Testis (tissue), 3 donors: ENCODE data around the gene TBC1D2. TPM values are rescaled to one million over a fixed set of nuclear protein-coding genes. Genes with fewer than 3 reads are reported as not detected.
"Not testable (repeated sequence)": the region's sequence is repeated elsewhere in the genome, so short reads cannot be mapped to it uniquely, and the experiment has no call there.

Source experiments
- DNase-seq: peaks from one replicate; pipeline ENCODE4 v3.0.0-alpha.2; 2019
- H3K27ac ChIP-seq, 2 donors: fragments of 200-600 bp; sonication (generic); one replicate each; pipeline ENCODE4 v1.5.1; 2019
- H3K27me3 ChIP-seq: fragments of 200-600 bp; sonication (generic); one replicate; pipeline ENCODE4 v1.5.1; 2019
- H3K36me3 ChIP-seq: fragments of 200-600 bp; sonication (generic); one replicate; pipeline ENCODE4 v1.5.1; 2017; ENCODE audit warnings: low read depth; ENCODE audit errors: missing control alignments
- H3K4me1 ChIP-seq: fragments of 200-600 bp; sonication (generic); one replicate; pipeline ENCODE4 v1.5.1; 2019
- H3K4me3 ChIP-seq, 2 donors: fragments of 200-600 bp; sonication (generic); one replicate each; pipeline ENCODE4 v1.5.1; 2017 to 2019
- H3K9me3 ChIP-seq: fragments of 200-600 bp; sonication (generic); one replicate; pipeline ENCODE4 v1.5.1; 2017
- POLR2A ChIP-seq: fragments of 450-650 bp; IDR thresholded peaks from one replicate; pipeline ENCODE4 v1.6.1; 2017; ENCODE audit warnings: antibody characterized with exemption, mild to moderate bottlenecking, moderate library complexity
- WGBS, 2 donors: methylation state at CpG; one replicate each; pipeline ENCODE4 v1.1.5; 2018; 5-methylcytosine and 5-hydroxymethylcytosine counted together
- intact Hi-C: fragments of 100-400 bp; cut with DNase I; formaldehyde crosslinking; loops from one replicate; pipeline ENCODE4 v1.15.1; 2023; ENCODE audit warnings: low total_unique reads
- polyA plus RNA-seq: library from polyadenylated mRNA; stranded (reverse); fragments of 350-450 nt; fragmentation: Illumina TruSeq; extraction: RNeasy Lipid Tissue Mini Kit (QIAGEN cat#74804); gene quantifications from one replicate; pipeline ENCODE4 v1.2.3, GENCODE V29; 2014; ENCODE audit warnings: low read depth, low replicate concordance; ENCODE audit not compliant: insufficient read depth
- total RNA-seq, 2 donors: library from RNA; depleted of rRNA; stranded (reverse); fragments of >200 nt; gene quantifications; one replicate each; pipeline ENCODE4 v1.2.3, GENCODE V29; 2016
- TF ChIP-seq, protein P1 (sequence below), 3 experiments: fragments of 450-650 bp in 2 of 3; fragments of 200-600 bp in 1 of 3; sonication (generic) in 1 of 3; IDR thresholded peaks; one replicate each; pipeline ENCODE4 v1.5.1; 2016 to 2019; ENCODE audit warnings: antibody characterized with exemption in 3 of 3, mild to moderate bottlenecking in 2 of 3, moderate library complexity in 1 of 3

The TBC1D2 gene
- total and polyA plus RNA-seq, 3 donors from 2014 or later, result 5.1 to 9.2 (median 8.5) TPM

DNA sequence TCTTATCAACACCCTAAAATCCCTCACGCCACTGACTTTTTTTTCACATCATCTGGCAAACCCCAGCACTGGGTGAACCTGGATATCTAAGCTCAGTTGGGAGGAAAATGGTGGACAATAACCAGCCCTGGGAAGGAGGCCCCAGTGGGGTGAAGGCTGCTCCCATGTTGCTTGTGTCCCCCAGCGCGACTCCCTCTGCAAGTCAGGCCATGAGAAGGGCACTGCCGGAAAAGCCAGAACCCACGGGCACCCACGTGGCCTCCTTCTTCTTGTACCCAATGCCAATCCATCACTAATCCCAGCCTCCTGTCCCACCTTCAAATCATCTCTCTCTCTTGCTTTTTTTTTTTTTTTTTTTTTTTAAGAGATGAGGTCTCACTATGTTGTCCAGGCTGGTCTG, 74.5 kb downstream of the TBC1D2 start:
- 84 to 87% methylated on average over 6 of the region's 6 CpGs for WGBS, 2 donors
- H3K27ac ChIP-seq, result no peak overlapping the region
- H3K9me3 ChIP-seq, result no peaks in the 10 kb centered on the region
- no peak overlapping the region for H3K4me3 ChIP-seq
- no peaks in the 10 kb centered on the region for H3K36me3 ChIP-seq
- intact Hi-C loops, result no loop called here
- H3K4me1 ChIP-seq, result peaks cover 29% of the 10 kb centered on the region
- no peak for TF ChIP-seq POLR2A
- TF ChIP-seq, protein P1, sequence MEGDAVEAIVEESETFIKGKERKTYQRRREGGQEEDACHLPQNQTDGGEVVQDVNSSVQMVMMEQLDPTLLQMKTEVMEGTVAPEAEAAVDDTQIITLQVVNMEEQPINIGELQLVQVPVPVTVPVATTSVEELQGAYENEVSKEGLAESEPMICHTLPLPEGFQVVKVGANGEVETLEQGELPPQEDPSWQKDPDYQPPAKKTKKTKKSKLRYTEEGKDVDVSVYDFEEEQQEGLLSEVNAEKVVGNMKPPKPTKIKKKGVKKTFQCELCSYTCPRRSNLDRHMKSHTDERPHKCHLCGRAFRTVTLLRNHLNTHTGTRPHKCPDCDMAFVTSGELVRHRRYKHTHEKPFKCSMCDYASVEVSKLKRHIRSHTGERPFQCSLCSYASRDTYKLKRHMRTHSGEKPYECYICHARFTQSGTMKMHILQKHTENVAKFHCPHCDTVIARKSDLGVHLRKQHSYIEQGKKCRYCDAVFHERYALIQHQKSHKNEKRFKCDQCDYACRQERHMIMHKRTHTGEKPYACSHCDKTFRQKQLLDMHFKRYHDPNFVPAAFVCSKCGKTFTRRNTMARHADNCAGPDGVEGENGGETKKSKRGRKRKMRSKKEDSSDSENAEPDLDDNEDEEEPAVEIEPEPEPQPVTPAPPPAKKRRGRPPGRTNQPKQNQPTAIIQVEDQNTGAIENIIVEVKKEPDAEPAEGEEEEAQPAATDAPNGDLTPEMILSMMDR (IDR thresholded peaks at IDR 0.05), result no peak
- no peak for DNase-seq
- no peaks in the 10 kb centered on the region for H3K27me3 ChIP-seq

DNA sequence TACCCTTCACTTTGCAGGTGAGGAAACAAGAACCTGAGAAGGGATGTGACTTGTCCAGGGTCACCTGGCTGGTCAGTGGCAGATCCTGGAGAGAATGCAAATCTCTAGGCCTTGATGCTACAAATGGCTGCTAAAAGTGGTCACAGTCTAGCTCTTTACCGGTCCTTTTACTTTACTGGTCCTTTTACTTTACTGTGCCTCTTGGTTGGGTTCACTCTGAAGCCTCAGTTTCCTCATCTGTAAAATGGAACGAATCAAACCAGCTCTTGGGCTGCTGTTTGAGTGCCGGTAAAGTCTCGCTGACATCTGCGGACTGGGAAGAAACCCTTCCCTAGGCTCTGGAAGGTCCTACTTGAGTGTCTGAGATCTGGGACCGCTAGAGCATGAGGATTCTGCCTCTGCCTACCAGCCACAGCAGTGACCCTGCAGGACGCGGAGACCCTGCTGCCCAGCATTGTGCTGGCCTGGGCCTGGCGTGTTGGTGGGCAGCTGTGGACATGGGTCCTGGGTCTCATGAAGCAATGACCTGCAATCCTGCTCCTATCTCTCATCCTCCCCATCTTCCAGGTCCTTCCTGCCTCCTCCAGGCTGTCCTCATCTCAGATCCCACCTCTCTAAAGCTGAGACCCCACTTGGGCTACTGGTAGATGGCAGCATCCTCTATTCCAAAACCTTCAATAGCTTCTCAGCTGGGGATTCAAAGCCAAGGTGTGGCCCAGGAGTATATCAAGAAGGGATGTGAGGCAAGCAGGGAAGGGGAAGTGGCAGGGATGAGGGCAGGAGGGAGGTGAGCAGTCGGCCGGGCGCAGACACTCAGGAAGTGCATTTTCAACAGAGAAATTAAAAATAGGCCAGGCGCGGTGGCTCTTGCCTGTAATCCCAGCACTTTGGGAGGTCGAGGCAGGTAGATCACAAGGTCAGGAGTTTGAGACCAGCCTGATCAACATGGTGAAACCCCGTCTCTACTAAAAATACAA, 76.3 kb downstream of the TBC1D2 start:
- no peak overlapping the region for H3K27ac ChIP-seq
- no peak overlapping the region for H3K4me3 ChIP-seq
- WGBS, 2 donors, result 87 to 89% methylated on average over 14 to 16 of the region's 16 CpGs
- H3K36me3 ChIP-seq, result no peaks in the 10 kb centered on the region
- peaks cover 33% of the 10 kb centered on the region for H3K4me1 ChIP-seq
- intact Hi-C loops, result no loop called here
- no peaks in the 10 kb centered on the region for H3K9me3 ChIP-seq
- DNase-seq, result no peak
- no peak for TF ChIP-seq POLR2A
- H3K27me3 ChIP-seq, result no peaks in the 10 kb centered on the region

DNA sequence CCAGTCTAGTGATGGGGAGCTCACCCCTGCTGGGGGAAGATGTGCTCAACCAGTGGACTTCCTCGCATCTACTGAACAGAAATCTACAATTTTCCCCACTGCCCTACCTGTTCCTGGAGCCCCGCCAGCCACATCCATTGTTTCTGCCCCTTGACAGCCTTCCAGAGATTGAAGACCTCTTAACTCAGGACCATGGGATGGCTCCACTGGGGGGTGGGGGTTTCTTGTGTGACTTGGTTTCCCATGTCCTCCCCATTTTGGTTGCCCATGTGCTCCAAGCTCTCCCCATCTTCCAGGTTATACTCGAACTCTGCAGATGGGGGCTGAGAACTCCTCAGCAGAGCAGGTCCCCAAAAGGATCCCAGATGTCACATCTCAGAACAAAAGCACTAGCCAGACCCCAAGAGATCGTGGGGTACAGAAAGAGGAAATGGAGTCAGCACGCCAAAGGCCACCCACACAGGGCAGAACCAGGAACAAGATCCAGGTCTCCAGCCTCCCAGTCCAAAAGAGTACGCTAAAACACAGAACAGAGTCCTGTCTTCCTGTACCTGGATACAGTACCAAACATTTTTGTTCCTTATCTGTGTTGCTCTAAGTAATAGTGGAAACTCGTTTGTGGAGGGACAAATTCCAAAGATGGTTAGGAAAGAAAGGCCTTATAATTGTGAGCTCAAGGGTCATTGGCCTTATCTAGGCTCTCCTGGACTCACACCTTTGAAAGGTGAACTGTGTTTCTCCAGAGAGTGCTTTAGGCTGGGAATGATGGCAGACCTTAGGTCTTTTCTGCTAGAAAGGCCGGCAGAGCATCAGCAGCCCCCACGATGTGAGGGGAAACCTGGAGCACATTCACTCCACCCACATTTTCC, 78.8 kb downstream of the TBC1D2 start:
- intact Hi-C loops, result no loop called here
- TF ChIP-seq, protein P1 (IDR thresholded peaks at IDR 0.05), result no peak
- TF ChIP-seq POLR2A, result no peak
- peaks cover 30% of the 10 kb centered on the region for H3K4me1 ChIP-seq

GRCh38 chr9:98175762-98176161, 79.7 kb downstream of the TBC1D2 start:
- intact Hi-C loops, result no loop called here
- peaks cover 35% of the 10 kb centered on the region for H3K4me1 ChIP-seq
- no peak overlapping the region for H3K4me3 ChIP-seq
- H3K9me3 ChIP-seq, result no peaks in the 10 kb centered on the region
- 72 to 79% methylated on average over 3 of the region's 3 CpGs for WGBS, 2 donors
- DNase-seq, result no peak
- H3K36me3 ChIP-seq, result no peaks in the 10 kb centered on the region
- TF ChIP-seq, protein P1 (IDR thresholded peaks at IDR 0.05), result no peak
- no peak for TF ChIP-seq POLR2A
- no peaks in the 10 kb centered on the region for H3K27me3 ChIP-seq
- no peak overlapping the region for H3K27ac ChIP-seq

More for the DNA sequence above, 78.8 kb downstream of the TBC1D2 start:
- DNase-seq, result no peak
- Histone ChIP-seq H3K9me3 (no peaks in the 10 kb centered on the region), H3K27ac (no peak overlapping the region), H3K4me3 (no peak overlapping the region), H3K27me3 (no peaks in the 10 kb centered on the region), H3K36me3 (no peaks in the 10 kb centered on the region)
- WGBS, 2 donors, result 73 to 74% methylated on average over 9 of the region's 9 CpGs

GRCh38 chr9:98175028-98175569, 80.3 kb downstream of the TBC1D2 start:
- no peaks in the 10 kb centered on the region for H3K36me3 ChIP-seq
- H3K4me3 ChIP-seq, result no peak overlapping the region
- H3K4me1 ChIP-seq, result peaks cover 34% of the 10 kb centered on the region
- no peak for DNase-seq
- 56 to 60% methylated on average over 5 to 6 of the region's 6 CpGs for WGBS, 2 donors
- TF ChIP-seq POLR2A, result no peak
- TF ChIP-seq, protein P1 (IDR thresholded peaks at IDR 0.05), result no peak
- intact Hi-C loops, result no loop called here
- H3K27ac ChIP-seq, result peak overlapping the region in 1 of 2 donors; percentile 24
- no peaks in the 10 kb centered on the region for H3K27me3 ChIP-seq
- no peaks in the 10 kb centered on the region for H3K9me3 ChIP-seq

- WGBS, 2 donors, result 84 to 89% methylated on average over 5 of the region's 5 CpGs
Observed at GRCh38 chr9:98174502-98174918, 80.9 kb downstream of the TBC1D2 start.

More at GRCh38 chr9:98174502-98174918, 80.9 kb downstream of the TBC1D2 start:
- DNase-seq, H3K27me3 ChIP-seq, H3K36me3 ChIP-seq, H3K9me3 ChIP-seq, H3K4me3 ChIP-seq, intact Hi-C loops, H3K27ac ChIP-seq: not testable (repeated sequence)
- H3K4me1 ChIP-seq, result peaks cover 35% of the 10 kb centered on the region
